Posterior vena cava (tissue), 2 donors: ENCODE data around the gene DYSF. TPM values are rescaled to one million over a fixed set of nuclear protein-coding genes. Genes with fewer than 3 reads are reported as not detected.
A peak's percentile ranks its signal among the peaks of the same experiment; 100 is the strongest.

Experiments
- DNase-seq: peaks from one replicate; pipeline ENCODE4 v3.0.0-alpha.2; 2020; ENCODE audit warnings: low spot score
- intact Hi-C, 2 donors: fragments of 100-400 bp; cut with DNase I; formaldehyde crosslinking; loops; one replicate each; pipeline versions ENCODE4 v1.14.1 to v1.14.2; 2022 to 2023
- total RNA-seq, 2 donors: library from RNA; stranded (reverse); fragmentation: NEBNext Ultra II Directional; extraction: Animal tissue kit (Norgen Biotek cat#: 25700); gene quantifications; one replicate each; pipeline ENCODE4 v1.2.1, GENCODE V29; 2021
- donor health status: DM: yes; HTN: yes; CAD: no.
- donor health status: DM: yes; HTN: yes; CAD: no.

Gene DYSF
- total RNA-seq, 2 donors from 2014 or later = 42.1 to 46.8 TPM

GRCh38 chr2:71466301-71467179 is 13.2 kb downstream of the DYSF start:
- DNase-seq = no peak
- intact Hi-C loops = loop anchor here in 1 of 2 donors (5.0 kb wide), 1 partner anchor 41 kb away; no protein-coding TSS in a partner anchor

GRCh38 chr2:71467180-71467815 is 13.9 kb downstream of the DYSF start:
- no peak for DNase-seq

GRCh38 chr2:71468279-71469015 is 15.1 kb downstream of the DYSF start:
- intact Hi-C loops = loop anchor here in 1 of 2 donors (5.0 kb wide), 1 partner anchor 39 kb away; no protein-coding TSS in a partner anchor

More at GRCh38 chr2:71467180-71467815, 13.9 kb downstream of the DYSF start:
- intact Hi-C loops = loop anchor here in 1 of 2 donors (5.0 kb wide), 1 partner anchor 40 kb away; no protein-coding TSS in a partner anchor

GRCh38 chr2:71469403-71470398 is 16.3 kb downstream of the DYSF start:
- DNase-seq = peak; percentile 16
- intact Hi-C loops = loop anchor here in 1 of 2 donors (5.0 kb wide), 1 partner anchor 38 kb away; no protein-coding TSS in a partner anchor

More at GRCh38 chr2:71468279-71469015, 15.1 kb downstream of the DYSF start:
- no peak for DNase-seq

- intact Hi-C loops = no loop called here
- DNase-seq = no peak
These were observed 17.9 kb downstream of the DYSF start for GRCh38 chr2:71471276-71471675.

- intact Hi-C loops = no loop called here
- no peak for DNase-seq
These were observed 18.7 kb downstream of the DYSF start for GRCh38 chr2:71472019-71472418.

- intact Hi-C loops = no loop called here
- DNase-seq = peak; percentile 23
These were observed 20.1 kb downstream of the DYSF start for GRCh38 chr2:71473346-71474031.

GRCh38 chr2:71474116-71474743 is 20.9 kb downstream of the DYSF start:
- no peak for DNase-seq
- intact Hi-C loops = no loop called here

GRCh38 chr2:71474744-71475397 is 21.5 kb downstream of the DYSF start:
- intact Hi-C loops = no loop called here
- DNase-seq = peak; percentile 30

- intact Hi-C loops = no loop called here
- DNase-seq = no peak
These were observed 23.1 kb downstream of the DYSF start for GRCh38 chr2:71476495-71476894.

- DNase-seq = peak; percentile 17
- intact Hi-C loops = no loop called here
These were observed 23.9 kb downstream of the DYSF start for GRCh38 chr2:71477231-71477691.

- peak; percentile 44 for DNase-seq
- intact Hi-C loops = no loop called here
These were observed 25.4 kb downstream of the DYSF start for GRCh38 chr2:71478806-71479205.

GRCh38 chr2:71479261-71479660 is 25.9 kb downstream of the DYSF start:
- intact Hi-C loops = no loop called here

GRCh38 chr2:71481111-71481510 is 27.8 kb downstream of the DYSF start:
- intact Hi-C loops = no loop called here

More at GRCh38 chr2:71479261-71479660, 25.9 kb downstream of the DYSF start:
- peak; percentile 23 for DNase-seq

GRCh38 chr2:71482055-71482454 is 28.7 kb downstream of the DYSF start:
- peak; percentile 32 for DNase-seq
- intact Hi-C loops = no loop called here

More at GRCh38 chr2:71481111-71481510, 27.8 kb downstream of the DYSF start:
- DNase-seq = peak; percentile 44

- intact Hi-C loops = no loop called here
- peak; percentile 43 for DNase-seq
These were observed 29.9 kb downstream of the DYSF start for GRCh38 chr2:71483246-71483645.

GRCh38 chr2:71484354-71484753 is 31.0 kb downstream of the DYSF start:
- no peak for DNase-seq
- intact Hi-C loops = no loop called here
